ENCODE measurements around the gene CDKN1A. TPM values are rescaled to one million over a fixed set of nuclear protein-coding genes. Genes with fewer than 3 reads are reported as not detected.
A peak's percentile ranks its signal among the peaks of the same experiment; 100 is the strongest.

The CDKN1A gene
- total and polyA plus RNA-seq, 10 of the 15 experiments (the other 5 are each of a cell fraction or from before 2014, with no cell fraction given): 25.2 to 637 (median 216) TPM

- TF ChIP-seq CTCF (IDR thresholded peaks at IDR 0.05 in 2 of 3, conservative IDR thresholded peaks at IDR 0.05 in 1 of 3; ENCODE audit: control insufficient read depth in 2 of 3, extremely low read depth in 1 of 3, insufficient read depth in 1 of 3, low read depth in 3 of 3, low read length in 3 of 3): no peak
- no peak for TF ChIP-seq FOXM1 (IDR thresholded peaks at IDR 0.05; ENCODE audit: low read depth, low read length)
- no peak for TF ChIP-seq ZNF274 (IDR thresholded peaks at IDR 0.05; ENCODE audit: insufficient read depth, insufficient read length)
- TF ChIP-seq JUND (IDR thresholded peaks at IDR 0.05; ENCODE audit: low read depth, low read length): no peak
- peak in 1 of 2 experiments; percentile 43; a peak in 1 of 4 replicates for TF ChIP-seq BHLHE40 (IDR thresholded peaks at IDR 0.05; ENCODE audit: borderline replicate concordance in 1 of 2, low read depth in 2 of 2, low read length in 1 of 2)
- no peak for TF ChIP-seq YBX1 (IDR thresholded peaks at IDR 0.05)
- no peak for TF ChIP-seq ZBTB11 (CRISPR knock-in tag; IDR thresholded peaks at IDR 0.05)
- TF ChIP-seq SMAD5 (IDR thresholded peaks at IDR 0.05; ENCODE audit: low read depth): no peak
- no peak for TF ChIP-seq LARP7 (IDR thresholded peaks at IDR 0.05)
- TF ChIP-seq SPI1 (IDR thresholded peaks at IDR 0.05; ENCODE audit: borderline replicate concordance, insufficient read depth, low read depth, low read length): no peak
- no peak for TF ChIP-seq JUNB (IDR thresholded peaks at IDR 0.05)
- TF ChIP-seq ZSCAN29 (IDR thresholded peaks at IDR 0.05): 0 out of 2 replicates have a peak, but pooled peaks have one; percentile 32
- TF ChIP-seq MYB (IDR thresholded peaks at IDR 0.05; ENCODE audit: borderline replicate concordance, low read depth, low read length): no peak
- TF ChIP-seq NFYA (IDR thresholded peaks at IDR 0.05; ENCODE audit: borderline replicate concordance, low read depth, low read length): no peak
- TF ChIP-seq PKNOX1 (IDR thresholded peaks at IDR 0.05): peak; percentile 63
- no peak for TF ChIP-seq RELA (IDR thresholded peaks at IDR 0.05; ENCODE audit: borderline replicate concordance, partially characterized antibody)
Observed at GRCh38 chr6:36677753-36678487, 594 bp upstream of the CDKN1A start (continued).
